HG03039 (cell line): ENCODE data around the gene ZNF407.

Experiments used
- ATAC-seq: cut with Tn5 transposase; IDR thresholded peaks from one replicate; pipeline ENCODE4 v1.9.1; 2021; ENCODE audit warnings: mild to moderate bottlenecking, moderate library complexity; ENCODE audit not compliant: unreplicated experiment

Gene ZNF407

DNA sequence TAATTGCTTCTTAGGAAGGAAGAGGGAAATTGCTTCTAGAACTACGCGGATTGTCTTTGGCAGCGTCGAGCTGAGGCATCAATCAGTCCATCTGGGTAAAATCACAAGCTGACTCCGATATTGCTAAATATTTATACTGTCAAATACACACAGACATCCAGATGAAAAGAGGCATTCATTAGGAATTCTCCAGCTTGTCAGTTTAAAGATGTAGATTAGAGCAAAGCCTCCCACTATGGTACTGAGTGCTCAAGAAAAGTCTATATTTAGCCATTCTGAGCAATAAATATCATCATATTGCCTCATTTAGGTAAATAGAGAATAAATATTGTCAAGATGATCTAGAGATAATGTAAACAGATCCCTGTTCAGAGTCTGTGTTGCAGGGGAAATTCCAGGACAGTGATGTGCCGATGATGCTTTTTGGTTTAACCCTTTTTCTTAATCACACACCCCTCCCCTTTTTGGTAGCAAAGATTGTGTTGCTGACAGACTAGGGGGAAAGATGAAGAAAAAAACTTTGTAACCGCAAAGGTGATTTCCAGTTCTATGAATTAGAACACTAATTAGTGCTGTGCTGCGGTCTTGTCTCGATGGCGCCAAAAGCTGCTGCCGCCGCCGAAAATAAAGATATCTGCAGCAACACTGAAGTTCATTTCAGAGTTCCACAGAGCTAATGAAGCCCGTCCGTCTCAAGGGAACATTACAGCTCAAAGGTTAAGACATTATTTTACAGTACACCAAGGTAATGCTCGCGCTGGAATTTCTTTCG, 439.4 kb downstream of the ZNF407 start:
- no peak for ATAC-seq

DNA sequence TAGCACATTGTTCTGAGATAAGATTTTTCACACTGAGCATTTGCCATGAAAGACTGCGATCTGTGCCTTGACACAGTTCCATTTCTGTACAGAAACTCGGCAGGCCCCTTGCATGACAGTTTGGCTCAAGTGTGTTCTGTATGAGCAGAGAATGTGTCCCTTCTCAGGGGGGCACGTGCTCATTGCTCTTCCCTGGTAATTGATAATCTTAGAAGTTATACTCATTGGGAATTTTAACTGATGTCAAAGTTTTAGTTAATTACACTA, 440.0 kb downstream of the ZNF407 start:
- no peak for ATAC-seq

DNA sequence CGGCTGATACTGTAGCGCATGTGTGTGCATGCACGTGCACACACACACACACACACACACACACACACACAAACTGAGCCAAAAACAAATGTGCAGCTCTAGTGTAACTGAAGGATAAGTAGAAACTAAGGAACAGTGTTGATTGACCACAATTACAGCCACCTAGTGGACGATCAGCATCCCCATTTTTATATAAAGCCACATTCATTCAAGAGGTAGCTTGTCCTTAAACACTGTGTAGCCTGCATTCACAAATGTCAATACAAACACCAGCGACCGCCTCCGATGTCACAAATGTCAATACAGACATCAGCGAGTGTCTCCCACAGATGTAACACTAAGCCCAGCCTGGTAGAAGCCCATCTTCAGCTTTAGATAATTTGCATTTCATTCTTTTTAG, 443.9 kb downstream of the ZNF407 start:
- no peak for ATAC-seq

DNA sequence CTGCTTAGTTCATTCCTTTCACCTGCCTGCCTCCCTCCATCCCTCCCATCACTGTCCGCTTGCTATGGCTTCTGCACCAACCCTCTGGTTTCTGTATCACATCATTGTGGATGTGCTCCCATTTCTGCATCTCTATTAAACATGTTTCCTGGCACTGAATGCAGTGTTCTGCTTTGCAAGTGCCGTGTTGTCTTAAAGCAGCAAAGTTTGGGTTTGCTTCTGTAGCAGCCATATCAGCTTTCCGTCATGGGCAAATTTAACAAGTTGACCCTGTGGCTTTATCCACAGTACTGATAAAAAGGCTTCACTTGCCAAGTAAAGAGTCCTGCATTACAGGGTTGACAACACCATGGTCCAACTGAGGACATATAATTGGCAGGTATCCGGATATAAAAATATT, 445.8 kb downstream of the ZNF407 start:
- ATAC-seq: no peak

DNA sequence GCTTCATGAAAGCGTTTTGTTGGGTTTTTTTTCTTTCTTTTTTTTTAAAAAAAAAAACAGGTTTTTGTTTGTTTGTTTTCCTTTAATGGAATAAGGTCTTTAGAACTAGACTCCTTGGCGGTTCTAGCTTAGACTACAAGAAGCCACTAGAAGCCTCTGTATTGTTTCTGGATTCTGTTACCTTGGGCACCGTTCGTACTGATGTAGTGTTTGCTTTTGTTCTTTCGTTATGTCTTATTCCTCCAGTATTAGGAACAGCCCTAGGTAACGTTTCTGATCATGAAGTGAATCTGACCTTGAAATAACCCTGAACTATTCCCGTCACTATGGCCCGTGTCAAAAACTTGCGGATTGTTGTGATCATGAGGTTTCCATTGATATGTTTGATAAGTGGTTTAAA, 446.6 kb downstream of the ZNF407 start:
- ATAC-seq: no peak

DNA sequence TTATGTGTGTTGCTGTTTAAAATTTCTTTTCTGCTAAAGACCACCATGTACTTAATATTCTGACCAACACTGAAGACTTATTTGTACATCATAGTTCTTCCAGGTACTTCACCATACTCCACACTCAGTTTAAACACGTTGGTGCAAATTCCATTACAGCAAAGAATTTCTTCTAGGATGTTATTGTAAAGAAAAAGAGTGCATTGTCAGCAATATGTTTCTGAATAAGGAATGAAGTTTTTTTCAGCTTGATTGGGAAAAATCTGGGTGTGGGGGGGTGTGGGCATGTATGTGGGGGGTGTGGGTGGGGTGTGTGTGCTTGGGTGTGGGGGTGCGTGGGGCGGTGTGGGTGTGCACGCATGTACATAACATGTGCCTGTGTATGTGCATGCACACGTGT, 447.1 kb downstream of the ZNF407 start:
- ATAC-seq: no peak

DNA sequence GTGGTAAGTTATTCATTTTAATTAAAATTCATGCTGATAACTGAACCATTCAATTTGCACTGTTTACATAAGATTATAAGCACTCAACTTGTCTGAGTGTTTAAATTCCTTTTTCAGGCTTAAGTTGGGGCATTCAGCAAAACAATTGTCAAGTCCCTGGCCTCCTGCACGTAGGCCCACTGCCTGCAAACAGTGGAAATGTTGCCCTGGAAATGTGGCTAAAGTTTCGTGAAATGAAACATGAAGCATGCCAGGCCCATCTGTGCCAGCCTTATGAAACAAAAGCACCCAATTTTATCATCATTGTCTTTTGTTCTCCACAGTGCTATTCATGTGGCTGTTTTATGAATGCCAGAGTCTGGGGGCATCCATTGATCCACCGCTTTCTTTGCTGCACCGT, 447.6 kb downstream of the ZNF407 start:
- no peak for ATAC-seq

DNA sequence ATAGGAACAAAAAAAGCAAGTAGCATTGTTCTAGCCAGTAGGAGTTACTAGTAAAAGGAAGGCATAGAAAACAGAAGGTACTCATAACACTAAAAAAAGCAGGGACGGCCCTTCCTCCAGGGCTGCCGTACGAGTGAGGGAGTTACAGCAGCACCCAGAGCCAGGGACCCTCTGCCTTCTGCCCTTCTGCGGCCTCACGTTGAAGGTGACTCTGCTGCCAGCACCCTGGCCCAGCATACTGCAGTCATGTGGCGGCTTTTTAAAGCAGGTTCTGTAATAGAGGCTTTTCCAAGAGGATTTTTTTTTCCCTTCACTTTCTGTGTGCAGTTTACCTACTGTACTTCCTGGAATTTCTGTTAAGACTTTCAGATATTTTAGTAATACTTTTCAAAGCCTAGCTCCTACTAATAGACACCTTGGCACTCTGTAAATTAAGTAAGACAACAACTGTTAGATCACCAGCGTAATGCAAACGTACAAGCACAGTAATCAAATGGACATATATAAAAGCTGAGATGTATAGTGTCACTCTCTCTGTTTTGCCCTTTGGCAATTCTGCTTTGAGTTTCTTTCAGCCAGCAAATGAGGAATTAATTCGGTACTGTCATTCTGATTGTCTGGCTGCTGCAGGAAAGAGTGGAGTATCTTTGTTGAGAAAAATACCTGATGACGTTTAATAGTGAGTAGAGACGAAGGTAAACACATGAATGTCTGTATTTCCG, 449.7 kb downstream of the ZNF407 start:
- ATAC-seq: no peak

DNA sequence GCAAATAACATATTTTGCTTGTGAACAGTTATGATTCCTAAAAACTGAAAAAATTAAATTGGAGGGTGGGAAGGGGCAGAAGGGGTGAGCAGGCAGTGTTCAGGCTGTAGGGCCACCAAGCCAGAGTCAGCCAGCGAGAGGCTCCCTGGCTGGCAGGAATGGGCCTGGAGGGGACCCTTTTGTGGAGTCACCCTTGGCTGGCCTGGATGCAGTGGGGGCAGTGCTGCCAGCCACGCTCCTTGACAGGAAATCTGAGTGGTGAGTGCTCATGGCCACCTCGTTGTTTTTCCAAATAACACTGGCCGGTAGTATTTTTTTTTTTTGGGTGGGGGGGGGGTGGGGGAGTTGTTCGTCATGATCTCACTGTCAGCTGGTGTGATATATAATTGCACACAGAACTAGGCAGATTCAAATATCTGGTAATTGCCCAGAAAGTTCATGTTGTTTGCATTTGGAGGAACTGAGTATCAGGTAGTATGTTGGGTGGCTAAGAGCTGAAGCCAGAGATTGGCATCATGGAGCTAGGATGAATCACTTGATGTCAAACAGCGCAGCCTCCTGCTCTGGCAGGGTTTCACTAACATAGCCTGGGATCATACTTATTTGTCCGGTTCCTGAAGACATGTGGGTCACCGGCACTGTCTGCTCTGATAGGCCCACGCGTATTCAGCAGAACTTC, 451.2 kb downstream of the ZNF407 start:
- ATAC-seq: no peak

DNA sequence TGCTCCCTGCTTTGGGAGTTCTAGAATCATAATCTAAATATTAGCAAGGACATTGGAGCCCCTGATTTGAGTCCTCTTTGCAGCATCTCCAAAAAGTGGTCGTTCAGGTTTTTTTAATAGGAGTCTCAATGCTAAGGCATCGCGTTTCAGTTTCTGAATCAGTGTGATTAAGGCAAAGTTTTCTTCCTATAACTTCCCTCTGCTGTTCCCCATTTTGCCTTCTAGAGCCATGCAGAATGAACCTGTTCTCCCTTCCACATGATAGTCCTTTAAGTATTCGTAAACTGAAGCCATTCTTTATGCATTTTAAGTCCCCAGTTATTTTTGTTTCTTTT, 451.8 kb downstream of the ZNF407 start:
- no peak for ATAC-seq

DNA sequence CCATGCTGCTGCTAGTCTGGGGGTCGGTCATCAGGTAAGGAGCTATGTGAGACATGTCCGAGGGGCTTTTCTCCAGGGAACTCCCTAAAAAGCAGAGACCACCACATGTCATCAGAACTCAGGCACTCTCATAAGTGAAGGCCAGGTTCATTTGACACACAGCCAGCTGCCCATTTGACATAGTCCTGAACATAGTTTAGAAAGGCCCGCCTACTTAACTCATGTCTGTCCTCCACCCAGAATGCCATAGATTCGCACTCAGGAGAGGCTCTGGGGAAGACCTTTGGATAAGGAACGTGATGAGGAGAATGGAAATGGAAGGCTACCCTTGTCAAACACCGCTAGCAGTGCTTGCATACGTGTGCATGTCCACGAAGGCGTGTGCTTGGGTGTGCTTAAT, 454.1 kb downstream of the ZNF407 start:
- no peak for ATAC-seq

DNA sequence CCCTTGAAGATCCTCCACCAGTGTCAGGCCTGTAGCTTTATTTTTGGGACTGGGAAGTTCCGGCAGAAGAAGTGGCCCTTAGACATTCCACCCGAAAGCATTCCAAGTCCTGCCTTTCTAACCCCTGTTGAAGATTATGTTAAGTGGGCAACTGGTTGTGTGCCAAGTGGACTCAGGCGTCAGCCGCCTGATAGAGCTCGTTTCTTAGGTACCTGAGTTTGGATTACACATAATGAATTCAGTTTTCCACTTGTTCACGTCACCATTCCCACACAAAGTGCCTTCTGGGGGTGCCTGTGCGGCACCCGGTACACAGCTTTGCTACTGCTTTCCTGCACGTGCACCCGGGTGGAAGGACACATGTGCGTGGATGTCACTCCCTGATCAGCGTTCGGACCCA, 454.8 kb downstream of the ZNF407 start:
- ATAC-seq: no peak

DNA sequence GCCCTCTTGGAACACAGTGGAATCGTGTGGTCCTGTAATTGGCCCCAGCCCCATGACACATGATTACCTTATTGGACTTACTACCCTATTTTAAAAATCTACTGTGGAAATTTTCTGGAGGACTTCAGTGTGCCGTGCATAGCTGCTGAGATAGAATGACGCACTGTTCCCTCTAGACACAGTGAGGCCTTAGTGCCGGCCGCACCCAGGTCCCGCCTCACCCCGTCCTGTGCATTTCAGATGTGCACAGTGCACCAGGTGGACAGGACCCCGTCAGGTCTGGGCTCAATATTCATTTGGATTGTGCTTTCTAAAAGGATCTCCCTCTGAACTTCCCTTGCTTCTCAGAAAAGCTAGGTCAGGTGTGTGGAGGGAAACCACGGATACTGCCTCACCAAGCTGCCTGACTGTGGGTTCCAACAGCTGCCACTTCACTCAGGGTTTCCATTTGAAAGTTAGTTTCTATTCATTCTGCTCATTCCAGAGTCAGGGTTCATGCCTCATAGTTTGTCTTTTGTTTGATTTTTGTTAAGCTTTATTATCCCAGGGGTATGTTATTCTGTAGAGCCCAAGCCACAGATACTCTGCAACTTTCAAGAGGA, 455.5 kb downstream of the ZNF407 start:
- no peak for ATAC-seq

DNA sequence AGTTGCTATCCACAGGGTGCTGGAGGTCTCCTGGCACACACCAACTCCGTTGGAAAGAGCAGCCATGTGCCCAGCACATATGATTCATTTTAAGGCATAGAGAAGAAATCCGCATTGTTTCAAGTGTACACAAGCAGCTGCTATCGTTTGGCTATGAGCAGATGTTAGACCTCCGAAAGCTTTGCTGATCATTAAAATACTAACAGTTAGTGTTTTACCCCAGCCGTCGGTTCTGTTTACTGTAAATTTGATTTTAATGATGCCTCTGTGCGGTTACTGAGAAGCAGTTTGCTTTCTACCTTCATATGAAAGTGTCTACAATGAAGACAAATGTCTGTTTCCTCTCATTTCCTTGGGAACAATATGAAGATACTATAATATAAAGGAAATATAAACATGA, 456.4 kb downstream of the ZNF407 start:
- no peak for ATAC-seq

DNA sequence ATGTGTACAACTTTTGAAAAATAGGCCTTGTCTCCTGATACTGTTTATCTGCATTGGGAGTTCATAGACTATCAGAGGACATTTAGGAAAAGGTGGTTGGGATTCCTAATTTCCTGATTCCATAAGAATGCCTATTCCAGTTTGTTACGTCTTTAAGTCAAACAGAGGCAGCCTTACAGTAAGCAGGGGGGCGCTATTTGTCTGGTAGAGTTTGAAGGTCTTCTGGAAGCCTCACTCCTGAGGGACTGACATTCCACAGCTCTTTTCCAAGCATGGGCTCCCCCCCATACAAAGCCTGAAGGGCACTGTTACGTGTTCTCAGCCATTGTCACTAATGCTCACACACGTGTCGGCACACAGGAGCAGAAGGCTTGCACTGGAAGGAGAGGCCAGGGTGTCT, 456.9 kb downstream of the ZNF407 start:
- ATAC-seq: no peak

DNA sequence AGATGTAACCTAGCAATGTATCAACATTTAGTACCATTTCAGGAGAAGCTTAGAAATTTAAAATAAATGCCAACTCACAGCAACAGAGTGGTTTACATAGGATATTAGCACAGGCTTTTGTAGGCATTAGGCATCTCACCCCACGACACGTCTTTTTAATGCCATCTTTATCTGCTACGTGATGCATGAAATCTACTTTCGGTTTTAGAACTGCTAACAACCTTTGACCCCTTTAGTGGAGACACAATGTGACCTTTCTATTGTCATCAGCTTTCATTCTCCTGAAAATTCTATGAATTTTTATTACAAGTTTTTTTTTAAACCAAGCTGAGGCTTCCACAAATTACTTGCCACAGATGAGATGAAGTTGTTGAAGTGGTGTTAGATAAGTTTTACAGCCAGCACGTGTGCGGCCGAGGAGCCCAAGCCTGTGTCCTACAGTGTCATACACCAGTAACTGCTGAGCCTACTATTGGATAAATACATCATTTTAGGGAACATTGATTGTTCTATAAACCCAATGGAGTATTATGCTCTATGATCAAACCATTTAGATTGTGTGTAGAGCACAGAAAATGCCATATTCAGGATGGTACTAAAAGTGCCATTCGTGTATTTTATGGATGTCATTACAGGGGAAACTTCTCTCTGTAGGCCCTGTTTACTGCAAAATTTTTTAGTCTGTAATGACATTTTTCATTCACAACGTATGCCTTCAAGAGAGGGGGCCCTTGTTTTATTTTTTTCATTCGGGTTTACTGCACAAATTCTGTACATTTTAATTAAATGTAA, 459.7 kb downstream of the ZNF407 start:
- no peak for ATAC-seq

DNA sequence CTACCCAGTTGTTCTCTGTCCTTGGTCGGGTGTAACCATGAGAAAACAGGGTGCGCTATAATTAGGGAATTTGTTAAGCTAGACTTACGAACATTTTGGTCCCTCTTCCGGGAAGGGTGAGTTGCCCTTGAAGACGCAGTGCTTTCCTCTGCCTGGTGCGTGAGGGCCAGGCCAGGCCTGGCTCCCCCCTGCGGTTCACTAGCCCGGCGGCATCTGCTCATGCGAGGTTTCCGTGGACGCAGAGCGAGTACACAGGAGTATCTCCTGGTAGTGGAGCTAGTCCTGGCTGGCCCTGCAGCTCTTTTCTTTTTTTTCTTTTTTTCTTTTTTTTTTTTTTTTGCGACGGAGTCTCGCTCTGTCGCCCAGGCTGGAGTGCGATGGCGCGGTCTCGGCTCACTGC, 462.5 kb downstream of the ZNF407 start:
- no peak for ATAC-seq

DNA sequence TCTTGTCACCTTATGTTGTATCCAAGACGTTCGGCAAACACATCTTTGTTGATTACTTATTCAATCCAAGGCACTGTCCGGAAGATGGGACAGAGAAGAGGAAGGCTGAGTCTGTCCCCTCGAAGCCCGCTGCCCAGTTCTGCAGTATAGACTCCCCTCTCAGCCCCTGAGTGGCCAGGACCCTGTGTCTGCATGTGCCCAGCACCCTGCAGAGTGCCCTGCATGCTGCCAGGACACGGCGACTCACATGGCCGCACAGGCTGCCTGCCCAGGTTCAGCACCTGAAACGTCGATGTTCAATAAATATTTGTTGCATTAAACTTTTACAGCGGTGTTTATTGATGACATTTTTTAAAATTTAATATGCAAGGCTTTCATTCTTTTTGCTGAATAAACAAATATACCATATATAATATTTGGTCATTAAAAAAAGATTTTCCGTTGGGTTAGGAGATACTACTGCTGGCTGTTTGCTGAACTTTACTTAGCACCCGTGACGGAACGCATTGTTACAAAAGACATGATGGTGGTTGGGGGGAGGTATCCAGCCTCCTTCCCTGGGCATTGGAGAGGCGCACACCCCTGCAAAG, 464.7 kb downstream of the ZNF407 start:
- no peak for ATAC-seq

DNA sequence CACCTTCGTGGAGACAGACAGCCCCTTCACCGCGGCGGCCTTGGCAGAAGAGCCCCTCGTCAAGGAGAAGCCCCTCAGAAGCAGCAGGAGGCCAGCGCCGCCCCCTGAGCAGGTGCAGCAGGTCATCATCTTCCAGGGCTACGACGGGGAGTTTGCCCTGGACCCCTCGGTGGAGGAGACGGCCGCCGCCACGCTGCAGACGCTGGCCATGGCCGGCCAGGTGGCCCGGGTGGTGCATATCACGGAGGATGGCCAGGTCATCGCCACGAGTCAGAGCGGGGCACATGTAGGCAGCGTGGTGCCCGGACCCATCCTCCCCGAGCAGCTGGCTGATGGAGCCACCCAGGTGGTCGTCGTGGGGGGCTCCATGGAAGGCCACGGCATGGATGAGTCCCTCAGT, 465.5 kb downstream of the ZNF407 start:
- ATAC-seq: no peak

DNA sequence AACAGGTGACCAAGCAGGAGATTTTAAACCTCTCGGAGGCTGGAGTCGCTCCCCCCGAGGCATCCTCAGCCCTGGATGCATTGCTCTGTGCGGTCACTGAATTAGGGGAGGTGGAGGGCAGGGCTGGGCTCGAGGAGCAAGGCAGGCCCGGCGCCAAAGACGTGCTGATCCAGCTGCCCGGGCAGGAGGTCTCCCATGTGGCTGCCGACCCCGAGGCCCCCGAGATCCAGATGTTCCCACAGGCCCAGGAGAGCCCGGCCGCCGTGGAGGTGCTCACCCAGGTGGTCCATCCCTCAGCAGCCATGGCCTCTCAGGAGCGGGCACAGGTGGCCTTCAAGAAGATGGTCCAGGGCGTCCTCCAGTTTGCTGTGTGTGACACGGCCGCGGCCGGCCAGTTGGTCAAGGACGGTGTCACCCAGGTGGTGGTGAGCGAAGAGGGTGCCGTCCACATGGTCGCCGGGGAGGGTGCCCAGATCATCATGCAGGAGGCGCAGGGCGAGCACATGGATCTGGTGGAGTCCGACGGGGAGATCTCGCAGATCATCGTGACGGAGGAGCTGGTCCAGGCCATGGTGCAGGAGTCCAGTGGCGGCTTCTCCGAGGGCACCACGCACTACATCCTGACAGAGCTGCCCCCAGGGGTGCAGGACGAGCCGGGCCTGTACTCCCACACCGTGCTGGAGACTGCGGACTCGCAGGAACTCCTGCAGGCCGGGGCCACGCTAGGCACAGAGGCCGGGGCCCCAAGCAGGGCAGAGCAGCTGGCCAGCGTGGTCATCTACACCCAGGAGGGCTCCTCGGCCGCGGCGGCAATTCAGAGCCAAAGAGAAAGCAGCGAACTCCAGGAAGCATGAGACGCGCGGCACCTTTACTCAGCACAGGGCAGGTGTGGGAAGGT, 466.2 kb downstream of the ZNF407 start:
- no peak for ATAC-seq
